ENCODE data around the gene PSMA3. TPM values are rescaled to one million over a fixed set of nuclear protein-coding genes. Genes with fewer than 3 reads are reported as not detected.

PSMA3 gene
- total RNA-seq, result 90.7 and 103 TPM in 2 replicates

GRCh38 chr14:58244556-58245387 is at the start of gene PSMA3:
Gene PSMA3 (plus strand): TSS chr14:58244843. CDS start chr14:58244921, 78 bp downstream.

GRCh38 chr14:58199726-58200479 is 44.7 kb upstream of the PSMA3 start, which contains the start of gene ACTR10:
Gene ACTR10 (plus strand): TSS chr14:58200149. CDS start chr14:58200218, 69 bp downstream.

GRCh38 chr14:58298477-58299400 is 54.1 kb downstream of the PSMA3 start, which contains the start of gene ARID4A:
Gene ARID4A (plus strand): TSS chr14:58298555. CDS start chr14:58299855, 1,300 bp downstream.

Small RNA genes within 50 kb of the gene (small RNA-seq; reads per million reads assigned to genes)
- not detected for gene RNU6-341P

Other genes with a start within 250 kb of the PSMA3 start
- gene ARMH4, start 92.6 kb upstream of the PSMA3 start, total RNA-seq, result 1.4 and 2.9 TPM in 2 replicates
- 27.8 and 41.5 TPM in 2 replicates for gene ACTR10, start 44.7 kb upstream of the PSMA3 start, total RNA-seq
- 8.5 and 10.4 TPM in 2 replicates for gene ARID4A, start 53.7 kb downstream of the PSMA3 start, total RNA-seq
- gene TOMM20L, start 151.1 kb downstream of the PSMA3 start, total RNA-seq, result not detected in 2 replicates
- 26.1 and 29.3 TPM in 2 replicates for gene TIMM9, start 182.7 kb downstream of the PSMA3 start, total RNA-seq
- gene KIAA0586, start 182.9 kb downstream of the PSMA3 start, total RNA-seq, result 29.8 and 41.8 TPM in 2 replicates